Measurements from ENCODE around the gene ZNF483. TPM values are rescaled to one million over a fixed set of nuclear protein-coding genes. Genes with fewer than 3 reads are reported as not detected.
A peak's percentile ranks its signal among the peaks of the same experiment; 100 is the strongest.

The ZNF483 gene
- total and polyA plus RNA-seq, 10 donors = 0.14 to 13.7 (median 7.0) TPM

GRCh38 chr9:111622626-111623025 lies 97.6 kb downstream of the ZNF483 start:
- intact Hi-C loops (cut with DNase I; ENCODE audit: low total_unique reads) = no loop called here
- Histone ChIP-seq H3K4me1 (no peaks in the 10 kb centered on the region), H3K4me3 (no peak overlapping the region), H3K36me3 (no peaks in the 10 kb centered on the region), H3K9me3 (no peaks in the 10 kb centered on the region), H3K27ac (no peak overlapping the region), H3K27me3 (replicated peaks in 1 of 7) (peaks cover 0 to 8% (median 0%) of the 10 kb centered on the region in 7 donors)
- TF ChIP-seq POLR2A (IDR thresholded peaks at IDR 0.05) (no peak), POLR2AphosphoS5 (IDR thresholded peaks at IDR 0.05) (peak in 1 of 3 donors; percentile 30)
- 69 to 87% (median 75%) methylated on average over 3 of the region's 3 CpGs for WGBS, 5 donors
- no peak for DNase-seq

Other genes starting within 250 kb of the ZNF483 start
- gene OR2K2, start 195.0 kb upstream of the ZNF483 start, total RNA-seq = not detected
- gene OR2K2, start 195.0 kb upstream of the ZNF483 start, polyA plus RNA-seq = not detected
- 10 to 100 TPM; 53.2 to 71.2 (median 59.1) TPM for gene ECPAS, start 40.8 kb upstream of the ZNF483 start, total RNA-seq
- gene ECPAS, start 40.8 kb upstream of the ZNF483 start, polyA plus RNA-seq = 10 to 100 TPM in 1 of 3 donors, 1 to 10 TPM in 2; 7.5 to 11.9 (median 8.6) TPM
- gene PTGR1, start 74.5 kb downstream of the ZNF483 start, total RNA-seq = 10 to 100 TPM in 4 of 7 donors, 1 to 10 TPM in 3; 7.1 to 14.6 (median 11.8) TPM
- gene PTGR1, start 74.5 kb downstream of the ZNF483 start, polyA plus RNA-seq = 1 to 10 TPM; 2.8 to 4.1 (median 3.2) TPM
- gene DNAJC25, start 106.2 kb downstream of the ZNF483 start, total RNA-seq = 1 to 10 TPM; 3.3 to 6.0 (median 4.1) TPM
- 1 to 10 TPM; 3.1 to 3.4 (median 3.3) TPM for gene DNAJC25, start 106.2 kb downstream of the ZNF483 start, polyA plus RNA-seq
- gene GNG10, start 136.4 kb downstream of the ZNF483 start, total RNA-seq = 100 to 1,000 TPM in 1 of 7 donors, 10 to 100 TPM in 6; 34.5 to 141 (median 59.5) TPM
- 10 to 100 TPM; 34.0 to 63.6 (median 45.7) TPM for gene GNG10, start 136.4 kb downstream of the ZNF483 start, polyA plus RNA-seq